Activated T-cell treated with anti-CD3 and anti-CD28 coated beads, Interleukin-2, amount 50 U/mL, for 72 hours (primary cell): ENCODE results near the gene TAOK3. TPM values are rescaled to one million over a fixed set of nuclear protein-coding genes. Genes with fewer than 3 reads are reported as not detected.

Source experiments
- total RNA-seq, 2 donors: library from RNA; stranded (reverse); gene quantifications; one replicate each; pipeline ENCODE4 v1.2.3, GENCODE V29; 2022

The TAOK3 gene
- total RNA-seq, 2 donors from 2014 or later = 46.8 to 49.2 TPM

Other genes with a start within 250 kb of the TAOK3 start
- gene PEBP1, start 236.8 kb downstream of the TAOK3 start, total RNA-seq = 10 to 100 TPM; 93.4 to 99.5 TPM
- gene SUDS3, start 3.6 kb upstream of the TAOK3 start, total RNA-seq = 10 to 100 TPM; 29.5 to 32.3 TPM